Heart left ventricle (tissue), 13 donors: ENCODE measurements around the gene ENTREP1.

Experiments used
- POLR2A ChIP-seq, 2 donors: fragments of 450-650 bp; IDR thresholded peaks; one replicate each; pipeline ENCODE4 v1.6.1; 2017; ENCODE audit warnings: antibody characterized with exemption in 2 of 2, mild to moderate bottlenecking in 2 of 2, moderate library complexity in 2 of 2
- TF ChIP-seq, protein P1 (sequence below), 12 donors: fragments of 200-600 bp; sonication (generic) in 4 of 12; IDR thresholded peaks; one replicate each; pipeline versions ENCODE4 v1.5.0 to v1.8.0; 2018 to 2022; ENCODE audit warnings: antibody characterized with exemption in 12 of 12, mild to moderate bottlenecking in 5 of 12
- donor health status: ischemic (EF 13 %, LVEDD 7.1; RV severe dilation, severe dysfunction).
- donor health status: DM: no; HTN: yes; CAD: no.
- donor health status: DM: no; HTN: no; CAD: no.
- donor health status: ischemic (EF 25% LVEDD 6.9; RV normal size, moderate dysfunction).
- donor health status: ischemic (EF 25% LVEDD 5.7; RV mildly dilated, moderate dysfunction).
- donor health status: ischemic (EF 35%, LVEDD 5.7; RV mildly dilated, moderate dysfunction).
- donor health status: nonischemic (EF 11% LVEDD 7.7; RV severe dilation, severe dysfunction).
- donor health status: DM: yes; HTN: yes; CAD: no.
- donor health status: PGD.
- donor health status: ischemic (EF 29% LVEDD 5.4; RV normal size, mild dysfunction).
- donor health status: nonischemic (EF 23%, LVEDD 6.1; RV moderate dilation, normal function).

- TF ChIP-seq POLR2A (IDR thresholded peaks at IDR 0.05), result no peak
- TF ChIP-seq, protein P1, sequence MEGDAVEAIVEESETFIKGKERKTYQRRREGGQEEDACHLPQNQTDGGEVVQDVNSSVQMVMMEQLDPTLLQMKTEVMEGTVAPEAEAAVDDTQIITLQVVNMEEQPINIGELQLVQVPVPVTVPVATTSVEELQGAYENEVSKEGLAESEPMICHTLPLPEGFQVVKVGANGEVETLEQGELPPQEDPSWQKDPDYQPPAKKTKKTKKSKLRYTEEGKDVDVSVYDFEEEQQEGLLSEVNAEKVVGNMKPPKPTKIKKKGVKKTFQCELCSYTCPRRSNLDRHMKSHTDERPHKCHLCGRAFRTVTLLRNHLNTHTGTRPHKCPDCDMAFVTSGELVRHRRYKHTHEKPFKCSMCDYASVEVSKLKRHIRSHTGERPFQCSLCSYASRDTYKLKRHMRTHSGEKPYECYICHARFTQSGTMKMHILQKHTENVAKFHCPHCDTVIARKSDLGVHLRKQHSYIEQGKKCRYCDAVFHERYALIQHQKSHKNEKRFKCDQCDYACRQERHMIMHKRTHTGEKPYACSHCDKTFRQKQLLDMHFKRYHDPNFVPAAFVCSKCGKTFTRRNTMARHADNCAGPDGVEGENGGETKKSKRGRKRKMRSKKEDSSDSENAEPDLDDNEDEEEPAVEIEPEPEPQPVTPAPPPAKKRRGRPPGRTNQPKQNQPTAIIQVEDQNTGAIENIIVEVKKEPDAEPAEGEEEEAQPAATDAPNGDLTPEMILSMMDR (IDR thresholded peaks at IDR 0.05), result no peak
Observed at GRCh38 chr9:69431777-69432176, 106.8 kb downstream of the ENTREP1 start.
